ENCODE results near the gene PLEKHA3. TPM values are rescaled to one million over a fixed set of nuclear protein-coding genes. Genes with fewer than 3 reads are reported as not detected.
A peak's percentile ranks its signal among the peaks of the same experiment; 100 is the strongest.

PLEKHA3 gene
- total RNA-seq, 2 experiments from 2014 or later: 20.1 to 20.3 TPM

DNA sequence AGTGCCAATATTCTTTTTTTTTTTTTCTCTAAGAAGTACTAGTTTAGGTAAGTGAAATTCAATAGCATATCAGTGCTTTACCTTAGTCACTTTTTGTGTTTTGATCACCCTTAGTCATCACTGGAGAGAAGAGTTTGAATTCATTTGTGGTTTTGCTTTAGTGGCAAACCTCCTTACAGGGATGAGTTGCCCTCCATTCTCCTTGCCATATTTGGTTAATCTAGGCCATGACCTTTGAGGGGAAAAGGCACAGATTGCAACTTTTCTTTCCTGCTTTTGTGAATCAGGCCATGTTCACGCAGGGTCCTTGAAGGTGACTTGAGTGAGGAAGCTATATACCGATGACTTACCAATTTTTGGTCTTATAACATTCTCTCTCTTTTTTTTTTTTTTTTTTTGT is 34.4 kb downstream of the PLEKHA3 start:
- Histone ChIP-seq H3K4me3 (ENCODE audit: low read length) (no peak overlapping the region), H3K27ac (ENCODE audit: low read depth in 1 of 2, low read length in 2 of 2) (no peak overlapping the region), H3K4me1 (ENCODE audit: insufficient read depth, low read length) (no peaks in the 10 kb centered on the region), H3K36me3 (ENCODE audit: insufficient read depth, low read length) (peaks cover 12% of the 10 kb centered on the region), H3K9me3 (ENCODE audit: control insufficient read depth in 1 of 2, insufficient read depth in 1 of 2, low read length in 2 of 2) (no peaks in the 10 kb centered on the region), H3K27me3 (ENCODE audit: control insufficient read depth in 1 of 2, insufficient read depth in 2 of 2, low read length in 2 of 2) (no peaks in the 10 kb centered on the region)
- peak; percentile 68 for ATAC-seq (ENCODE audit: poor library complexity)
- ChIA-PET CTCF (interaction anchor here (0.7 to 1.1 kb wide), 2 partner anchors 9 to 20 kb away, joined by 3 to 4 read pairs; no protein-coding TSS in a partner anchor), POLR2A (no interaction called here)
- H3K27ac Mint-ChIP-seq: no peak overlapping the region
- H3K4me1 Mint-ChIP-seq (ENCODE audit: low read depth): peaks cover 17% of the 10 kb centered on the region
- DNase-seq: peak in 4 of 14 experiments; percentile 28 to 51 (median 43)
- intact Hi-C loops (cut with DNase I, micrococcal nuclease): no loop called here
- TF ChIP-seq, protein P1, sequence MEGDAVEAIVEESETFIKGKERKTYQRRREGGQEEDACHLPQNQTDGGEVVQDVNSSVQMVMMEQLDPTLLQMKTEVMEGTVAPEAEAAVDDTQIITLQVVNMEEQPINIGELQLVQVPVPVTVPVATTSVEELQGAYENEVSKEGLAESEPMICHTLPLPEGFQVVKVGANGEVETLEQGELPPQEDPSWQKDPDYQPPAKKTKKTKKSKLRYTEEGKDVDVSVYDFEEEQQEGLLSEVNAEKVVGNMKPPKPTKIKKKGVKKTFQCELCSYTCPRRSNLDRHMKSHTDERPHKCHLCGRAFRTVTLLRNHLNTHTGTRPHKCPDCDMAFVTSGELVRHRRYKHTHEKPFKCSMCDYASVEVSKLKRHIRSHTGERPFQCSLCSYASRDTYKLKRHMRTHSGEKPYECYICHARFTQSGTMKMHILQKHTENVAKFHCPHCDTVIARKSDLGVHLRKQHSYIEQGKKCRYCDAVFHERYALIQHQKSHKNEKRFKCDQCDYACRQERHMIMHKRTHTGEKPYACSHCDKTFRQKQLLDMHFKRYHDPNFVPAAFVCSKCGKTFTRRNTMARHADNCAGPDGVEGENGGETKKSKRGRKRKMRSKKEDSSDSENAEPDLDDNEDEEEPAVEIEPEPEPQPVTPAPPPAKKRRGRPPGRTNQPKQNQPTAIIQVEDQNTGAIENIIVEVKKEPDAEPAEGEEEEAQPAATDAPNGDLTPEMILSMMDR (IDR thresholded peaks at IDR 0.05): no peak
- H3K27me3 Mint-ChIP-seq: no peaks in the 10 kb centered on the region
- H3K4me3 Mint-ChIP-seq: no peak overlapping the region
- peaks cover 53% of the 10 kb centered on the region for H3K36me3 Mint-ChIP-seq (ENCODE audit: low read depth)
- H3K9me3 Mint-ChIP-seq: no peaks in the 10 kb centered on the region

DNA sequence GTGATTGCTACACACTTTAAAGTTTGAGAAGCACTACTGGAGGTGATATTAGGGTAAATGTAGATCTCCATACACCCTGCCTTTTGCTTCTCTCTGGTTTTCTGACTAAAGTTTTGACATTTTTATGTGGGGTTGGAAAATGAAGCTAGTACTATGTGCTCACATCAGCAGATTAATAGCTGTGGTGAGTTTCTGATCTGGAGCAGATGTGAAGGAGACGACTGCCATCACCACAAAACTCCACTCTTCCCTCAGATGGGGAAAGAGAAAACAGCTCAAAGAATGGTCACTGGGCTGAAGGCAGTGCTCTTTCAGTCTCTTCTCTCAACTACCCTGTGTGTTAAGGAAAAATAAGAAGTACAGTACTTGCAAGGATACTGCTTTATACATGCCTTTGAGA is 37.2 kb downstream of the PLEKHA3 start:
- Mint-ChIP-seq H3K36me3 (ENCODE audit: low read depth) (peaks cover 41% of the 10 kb centered on the region), H3K27ac (no peak overlapping the region), H3K4me1 (ENCODE audit: low read depth) (peaks cover 21% of the 10 kb centered on the region), H3K27me3 (no peaks in the 10 kb centered on the region), H3K9me3 (no peaks in the 10 kb centered on the region), H3K4me3 (no peak overlapping the region)
- intact Hi-C loops (cut with DNase I, micrococcal nuclease): no loop called here
- no peaks in the 10 kb centered on the region for H3K27me3 ChIP-seq (ENCODE audit: control insufficient read depth in 1 of 2, insufficient read depth in 2 of 2, low read length in 2 of 2)
- no peak for ATAC-seq (ENCODE audit: poor library complexity)
- no peak overlapping the region for H3K4me3 ChIP-seq (ENCODE audit: low read length)
- ChIA-PET CTCF (no interaction called here), POLR2A (no interaction called here)
- peaks cover 6% of the 10 kb centered on the region for H3K36me3 ChIP-seq (ENCODE audit: insufficient read depth, low read length)
- no peak for DNase-seq
- H3K27ac ChIP-seq (ENCODE audit: low read depth in 1 of 2, low read length in 2 of 2): no peak overlapping the region
- no peaks in the 10 kb centered on the region for H3K4me1 ChIP-seq (ENCODE audit: insufficient read depth, low read length)
- TF ChIP-seq, protein P1 (IDR thresholded peaks at IDR 0.05): no peak
- no peaks in the 10 kb centered on the region for H3K9me3 ChIP-seq (ENCODE audit: control insufficient read depth in 1 of 2, insufficient read depth in 1 of 2, low read length in 2 of 2)

DNA sequence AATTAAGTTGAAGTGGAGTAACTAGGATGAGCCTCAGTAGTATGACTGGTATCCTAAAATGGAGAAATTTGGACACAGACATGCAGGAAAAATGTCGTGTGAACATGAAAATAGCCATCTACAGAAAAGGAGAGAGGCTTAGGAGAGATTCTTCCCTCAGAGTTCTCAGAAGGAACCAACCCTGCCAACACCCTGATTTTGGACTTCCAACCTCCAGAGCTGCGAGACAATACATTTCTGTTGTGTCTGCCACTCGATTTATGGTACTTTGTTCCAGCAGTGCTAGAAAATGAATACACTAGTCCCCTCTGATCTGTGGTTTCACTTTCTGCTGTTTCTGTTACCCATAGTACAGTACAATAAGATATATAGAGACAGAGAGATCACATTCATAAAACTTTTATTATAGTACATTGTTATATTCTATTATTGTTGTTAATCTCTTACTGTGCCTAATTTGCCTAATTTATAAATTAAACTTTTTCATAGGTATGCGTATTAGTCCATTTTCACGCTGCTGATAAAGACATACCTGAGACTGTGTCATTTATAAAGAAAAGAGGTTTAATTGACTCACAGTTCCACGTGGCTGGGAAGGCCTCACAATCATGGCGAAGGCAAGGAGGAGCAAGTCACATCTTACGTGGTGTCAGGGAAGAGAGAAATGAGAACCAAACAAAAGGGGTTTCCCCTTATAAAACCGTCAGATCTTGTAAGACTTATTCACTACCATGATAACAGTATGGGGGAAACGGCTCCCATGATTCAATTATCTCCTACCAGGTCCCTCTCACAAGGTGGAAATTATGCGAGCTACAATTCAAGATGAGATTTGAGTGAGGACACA is 41.3 kb downstream of the PLEKHA3 start:
- no peaks in the 10 kb centered on the region for H3K27me3 ChIP-seq (ENCODE audit: control insufficient read depth in 1 of 2, insufficient read depth in 2 of 2, low read length in 2 of 2)
- no peaks in the 10 kb centered on the region for H3K9me3 ChIP-seq (ENCODE audit: control insufficient read depth in 1 of 2, insufficient read depth in 1 of 2, low read length in 2 of 2)
- DNase-seq (peak in 1 of 14 experiments; percentile 18), ATAC-seq (ENCODE audit: poor library complexity) (no peak)
- peak overlapping the region in 1 of 2 donors; percentile 7 for H3K27ac ChIP-seq (ENCODE audit: low read depth in 1 of 2, low read length in 2 of 2)
- Mint-ChIP-seq H3K27ac (peak overlapping the region; percentile 37), H3K36me3 (ENCODE audit: low read depth) (peaks cover 42% of the 10 kb centered on the region), H3K9me3 (no peaks in the 10 kb centered on the region), H3K4me3 (peak overlapping the region; percentile 52), H3K4me1 (ENCODE audit: low read depth) (peaks cover 32% of the 10 kb centered on the region), H3K27me3 (no peaks in the 10 kb centered on the region)
- peaks cover 8% of the 10 kb centered on the region for H3K4me1 ChIP-seq (ENCODE audit: insufficient read depth, low read length)
- ChIA-PET CTCF (interaction anchor here (1.2 to 2.1 kb wide), 2 partner anchors 9 to 108 kb away, joined by 3 to 12 read pairs; no protein-coding TSS in a partner anchor), POLR2A (no interaction called here)
- TF ChIP-seq, protein P1 (IDR thresholded peaks at IDR 0.05): no peak
- intact Hi-C loops (cut with DNase I, micrococcal nuclease): loop anchor here (2.0 to 5.0 kb wide), 3 partner anchors 39 to 71 kb away; partner anchors contain the start of genes FKBP7 (in 1 of the 2), PJVK (in 1 of the 2), PLEKHA3 (in 1 of the 2) and PRKRA (in 1 of the 2)
- no peak overlapping the region for H3K4me3 ChIP-seq (ENCODE audit: low read length)
- H3K36me3 ChIP-seq (ENCODE audit: insufficient read depth, low read length): peaks cover 6% of the 10 kb centered on the region
